AG20443 (cell line): Measurements from ENCODE around the gene CARD10.
A peak's percentile ranks its signal among the peaks of the same experiment; 100 is the strongest.

Experiments used
- DNase-seq: peaks from one replicate; pipeline ENCODE4 v3.0.0; 2012; ENCODE audit warnings: low spot score, mixed read lengths

Gene CARD10

DNA sequence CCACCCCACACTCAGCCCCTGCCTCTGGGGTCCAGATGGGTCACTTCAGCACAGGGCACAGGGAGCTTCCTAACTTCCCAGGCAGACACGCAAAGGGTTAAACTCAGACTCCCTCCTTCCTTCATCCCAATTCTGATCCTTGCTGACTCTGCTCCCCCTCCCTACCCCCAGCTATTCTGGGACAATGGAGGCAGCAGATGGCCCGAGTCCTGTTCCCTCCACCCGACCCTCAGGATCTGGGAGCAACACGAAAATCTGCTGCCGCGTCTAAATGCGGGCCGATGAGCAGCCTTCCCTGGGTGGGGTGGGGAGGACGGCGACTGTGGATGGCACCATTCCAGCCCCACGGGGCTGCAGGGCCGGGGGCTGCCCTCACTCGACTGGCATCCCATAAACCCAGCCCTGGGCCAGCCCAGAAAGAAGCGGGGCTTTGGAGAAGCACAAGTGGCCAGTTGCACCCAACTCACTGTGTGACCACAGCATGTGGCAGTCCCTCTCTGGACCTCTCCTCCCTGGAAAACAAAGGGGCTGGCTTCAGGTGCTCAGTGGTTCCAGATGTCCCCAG is 51.7 kb downstream of the CARD10 start:
- no peak for DNase-seq

DNA sequence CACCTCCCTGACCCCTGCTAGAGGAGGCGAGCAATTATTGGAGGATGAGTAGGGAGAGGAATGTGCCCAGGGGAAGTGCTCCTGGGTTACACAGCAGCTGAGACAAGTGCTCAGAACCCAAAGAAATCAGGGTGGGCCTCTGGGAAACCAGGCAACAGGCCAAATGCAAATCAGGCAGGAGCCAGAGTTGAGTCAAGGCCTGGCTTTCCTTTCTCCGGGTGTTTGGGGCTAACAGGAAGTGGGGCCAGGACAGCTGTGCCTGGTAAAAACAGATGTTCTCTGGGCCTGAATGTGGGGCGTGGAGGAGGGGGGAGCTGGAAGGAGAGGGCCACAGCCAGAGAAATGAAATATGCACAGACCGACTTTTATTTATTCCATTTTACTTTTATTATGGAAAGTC is 55.0 kb downstream of the CARD10 start:
- no peak for DNase-seq

DNA sequence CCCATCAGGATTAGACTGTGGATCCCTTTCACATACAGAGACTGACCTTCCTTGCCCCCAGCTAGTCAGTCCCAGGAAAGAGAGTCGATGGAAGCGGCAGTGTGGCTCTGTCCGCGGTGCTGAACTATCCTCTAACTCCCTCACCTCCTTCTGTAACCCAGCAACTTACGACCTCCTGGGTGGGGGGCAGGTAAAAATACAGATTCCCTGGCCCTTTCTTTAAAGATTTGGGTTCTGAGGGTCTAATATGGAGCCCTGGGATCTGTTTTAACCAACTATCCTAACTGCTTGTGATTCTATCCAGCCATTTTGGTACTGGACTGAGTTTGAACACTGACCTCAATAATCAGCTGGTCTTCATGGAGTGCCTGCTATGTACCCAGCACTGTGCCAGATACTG is 56.2 kb downstream of the CARD10 start:
- DNase-seq = peak; percentile 62

GRCh38 chr22:37462436-37462835 is 56.8 kb downstream of the CARD10 start:
- DNase-seq = no peak

GRCh38 chr22:37461961-37462360 is 57.3 kb downstream of the CARD10 start:
- no peak for DNase-seq

GRCh38 chr22:37460684-37461083 is 58.5 kb downstream of the CARD10 start:
- no peak for DNase-seq

DNA sequence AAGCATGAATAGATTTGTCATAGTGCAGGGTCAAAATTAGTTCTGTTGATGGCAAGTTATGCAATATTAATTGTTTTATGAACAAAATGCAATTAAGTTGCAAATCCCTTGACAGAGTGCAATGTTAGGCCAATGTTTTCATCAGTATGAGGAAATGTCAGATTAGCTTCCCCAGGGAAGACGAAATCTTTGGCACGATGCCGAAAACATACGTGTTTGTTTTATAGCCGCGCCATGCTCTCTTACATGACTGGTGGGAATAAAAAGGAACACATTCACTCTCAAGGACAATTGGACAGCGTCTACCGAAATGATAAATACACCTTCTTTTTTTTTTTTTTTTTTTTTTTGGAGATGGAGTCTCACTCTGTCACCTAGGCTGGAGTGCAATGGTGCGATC is 60.0 kb downstream of the CARD10 start:
- no peak for DNase-seq

DNA sequence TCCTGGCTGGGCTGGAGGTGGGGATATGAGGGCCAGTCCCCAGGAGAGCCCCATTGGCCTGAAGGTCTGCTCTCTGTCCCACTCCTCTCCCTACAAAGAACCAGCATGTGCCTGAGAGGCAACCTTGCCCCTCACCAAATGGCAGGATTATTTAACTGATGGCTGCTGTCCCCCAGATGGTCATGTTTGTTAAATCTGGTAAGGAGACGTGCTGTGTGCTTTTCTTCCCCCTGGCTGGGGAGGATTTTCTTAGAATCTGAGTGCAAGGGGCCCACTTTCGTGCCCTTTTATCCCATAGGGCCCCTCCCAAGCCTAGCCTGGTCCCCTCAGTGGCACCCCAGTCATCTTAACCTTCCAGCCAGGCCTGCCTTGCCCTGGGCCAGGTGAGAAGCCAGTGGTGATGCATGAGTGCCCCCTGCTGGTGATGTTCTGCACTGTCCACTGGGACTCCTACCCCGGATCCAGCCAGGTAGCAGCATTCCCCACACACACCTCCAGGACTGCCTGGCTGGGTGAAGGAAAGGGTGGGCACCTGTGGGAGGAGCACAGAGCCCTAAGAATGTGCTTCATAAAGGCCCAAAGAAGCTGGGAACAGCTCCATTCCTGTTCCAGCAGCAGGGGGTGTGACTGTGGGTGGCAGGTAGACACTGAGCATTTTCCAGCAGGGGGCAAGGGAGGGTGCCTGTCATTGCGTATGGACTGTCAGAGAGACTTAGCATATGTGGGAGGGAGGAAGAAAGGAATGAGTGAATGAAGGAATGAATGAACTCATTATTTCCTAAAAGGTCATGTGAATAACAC is 61.9 kb downstream of the CARD10 start:
- peak; percentile 84 for DNase-seq

DNA sequence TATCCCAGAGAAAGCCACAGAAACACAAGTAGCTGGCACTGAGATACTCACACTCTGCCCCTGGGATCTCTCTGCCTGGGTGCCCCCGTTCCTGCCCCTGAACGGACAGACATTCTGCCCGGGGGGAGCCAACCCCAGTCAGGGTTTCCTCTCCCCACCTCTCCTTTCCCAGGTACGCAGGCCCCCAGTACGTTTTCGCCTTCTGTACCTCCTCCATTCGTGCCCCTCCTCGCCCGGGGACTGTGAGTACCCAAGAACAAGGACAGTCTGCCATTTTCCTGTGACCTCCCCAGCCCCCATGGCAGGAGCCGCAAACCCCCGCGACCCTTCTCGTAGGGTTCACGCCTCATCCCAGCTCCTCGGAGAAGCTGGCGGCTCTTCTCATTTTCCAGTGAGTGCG is 62.9 kb downstream of the CARD10 start:
- DNase-seq = no peak

- DNase-seq = no peak
Observed at GRCh38 chr22:37455896-37456295, 63.3 kb downstream of the CARD10 start.

DNA sequence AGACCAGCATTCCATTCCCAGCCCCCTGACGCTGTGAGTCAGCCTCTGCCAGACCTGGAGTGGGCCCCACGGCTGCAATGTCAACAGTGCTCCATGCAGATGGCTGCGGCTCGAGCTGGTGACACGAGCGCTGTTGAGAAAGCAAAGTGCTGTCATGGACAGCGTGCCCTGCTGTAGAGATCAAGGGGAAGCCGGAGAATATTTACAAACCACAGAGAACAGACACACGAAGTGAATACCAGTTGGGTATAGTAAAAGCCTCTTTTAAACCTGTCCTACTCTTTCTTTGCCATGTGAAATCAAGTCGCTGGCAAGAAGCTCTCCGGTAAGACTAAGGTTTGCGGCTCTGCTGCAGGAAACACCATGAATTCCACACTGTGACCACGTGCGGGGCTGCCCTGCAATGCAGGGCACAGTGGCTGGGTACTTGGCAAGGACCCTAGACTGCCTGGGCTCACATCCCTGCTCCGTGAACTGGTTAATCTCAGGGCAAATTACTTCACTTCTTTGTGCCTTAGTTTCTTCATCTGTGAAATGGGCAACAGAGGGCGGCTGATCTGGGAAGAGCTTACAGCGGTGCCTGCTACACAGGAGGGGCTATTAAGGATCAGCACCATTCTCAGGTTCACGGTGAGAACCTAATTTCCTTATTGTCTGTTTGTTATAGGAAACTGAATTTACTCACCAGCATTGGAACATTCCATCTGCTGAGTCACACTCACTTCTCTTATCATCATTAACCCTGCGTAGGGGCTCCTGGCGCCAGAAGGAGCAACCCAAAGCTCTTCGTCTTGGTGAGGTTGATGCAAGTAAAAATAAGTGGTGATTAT is 64.1 kb downstream of the CARD10 start:
- DNase-seq = peak; percentile 71

- no peak for DNase-seq
Observed at GRCh38 chr22:37453696-37454095, 65.5 kb downstream of the CARD10 start.

DNA sequence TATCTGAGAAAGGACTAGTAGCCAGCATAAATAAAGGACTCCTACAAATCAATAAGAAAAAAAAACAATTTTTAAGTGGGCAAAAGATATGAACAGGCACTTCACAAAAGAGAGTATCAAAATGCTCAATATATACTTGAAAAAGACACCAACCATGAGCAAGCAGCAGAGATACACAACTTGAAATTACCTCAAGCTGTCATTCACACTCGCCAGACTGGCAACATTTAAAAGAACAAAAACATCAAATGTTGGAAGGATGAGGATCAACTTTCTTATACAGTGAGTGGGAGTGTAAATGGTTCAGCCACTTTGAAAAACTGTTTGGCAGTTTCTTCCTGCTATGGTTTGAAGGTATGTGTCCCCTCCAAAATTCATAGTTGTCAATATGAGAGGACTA is 68.0 kb downstream of the CARD10 start:
- DNase-seq = no peak

- no peak for DNase-seq
Observed at GRCh38 chr22:37449331-37450001, 69.7 kb downstream of the CARD10 start.

DNA sequence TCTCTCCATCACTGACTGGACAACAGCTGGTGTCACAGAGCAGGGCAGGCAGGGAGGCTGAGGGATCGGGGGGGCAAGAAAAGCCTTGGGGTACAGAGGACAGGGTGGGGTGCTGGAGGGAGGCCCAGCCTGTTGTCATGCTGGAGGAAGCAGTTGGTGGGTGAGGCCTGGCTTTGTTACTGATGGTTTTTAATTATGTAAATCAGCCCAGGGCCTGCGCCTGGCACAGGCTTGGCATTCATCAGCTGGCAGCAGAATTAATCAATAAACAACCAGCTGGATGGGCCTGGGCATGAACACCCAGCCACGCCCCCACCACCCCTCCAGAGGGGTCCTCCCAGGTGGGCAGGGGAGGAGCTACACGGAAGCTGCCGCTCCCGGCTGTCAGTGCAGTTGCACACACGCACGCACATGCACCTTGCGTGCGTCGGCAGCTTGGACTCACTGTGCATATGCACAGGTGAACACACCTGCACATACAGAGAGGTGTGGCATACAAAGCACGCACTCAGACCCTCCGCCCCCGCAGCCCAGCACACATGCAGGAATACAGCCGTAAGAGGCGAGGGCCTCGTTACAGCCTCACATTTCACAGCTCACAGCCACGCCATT is 70.6 kb downstream of the CARD10 start:
- no peak for DNase-seq

GRCh38 chr22:37445501-37445900 is 73.7 kb downstream of the CARD10 start:
- DNase-seq = no peak

- no peak for DNase-seq
Observed at GRCh38 chr22:37443977-37444376, 75.2 kb downstream of the CARD10 start.

GRCh38 chr22:37443086-37443485 is 76.1 kb downstream of the CARD10 start:
- no peak for DNase-seq

DNA sequence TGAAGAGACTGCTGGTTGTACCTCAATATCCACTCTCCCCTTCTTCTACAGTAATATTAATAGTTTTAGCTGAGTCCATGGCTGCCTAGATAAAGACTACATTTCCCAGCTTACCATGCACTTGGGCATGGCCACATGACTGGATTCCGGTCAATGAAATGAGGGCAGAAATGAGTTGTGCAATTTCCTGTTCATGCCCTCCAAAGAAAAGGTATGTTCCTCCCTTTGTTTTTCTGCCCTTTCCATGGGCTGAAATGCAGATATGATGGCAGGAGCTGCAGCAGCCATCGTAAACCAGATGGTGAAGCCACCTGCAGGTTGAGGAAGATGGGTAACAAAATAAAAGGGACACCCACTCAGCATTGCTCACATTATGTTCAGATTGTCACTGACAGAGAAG is 76.7 kb downstream of the CARD10 start:
- no peak for DNase-seq

GRCh38 chr22:37442135-37442534 is 77.1 kb downstream of the CARD10 start:
- no peak for DNase-seq

- DNase-seq = no peak
Observed at GRCh38 chr22:37440875-37441274, 78.3 kb downstream of the CARD10 start.
